ENCODE data around the gene EIF1AX. TPM values are rescaled to one million over a fixed set of nuclear protein-coding genes. Genes with fewer than 3 reads are reported as not detected.

The EIF1AX gene
- total RNA-seq, 4 donors from 2014 or later, result 41.5 to 56.8 (median 45.2) TPM

- no peaks in the 10 kb centered on the region for H3K4me1 ChIP-seq
- no peak for TF ChIP-seq EP300 (IDR thresholded peaks at IDR 0.05)
- TF ChIP-seq POLR2AphosphoS5 (IDR thresholded peaks at IDR 0.05), result no peak
- no peak for TF ChIP-seq POLR2A (IDR thresholded peaks at IDR 0.05)
- TF ChIP-seq, protein P1, sequence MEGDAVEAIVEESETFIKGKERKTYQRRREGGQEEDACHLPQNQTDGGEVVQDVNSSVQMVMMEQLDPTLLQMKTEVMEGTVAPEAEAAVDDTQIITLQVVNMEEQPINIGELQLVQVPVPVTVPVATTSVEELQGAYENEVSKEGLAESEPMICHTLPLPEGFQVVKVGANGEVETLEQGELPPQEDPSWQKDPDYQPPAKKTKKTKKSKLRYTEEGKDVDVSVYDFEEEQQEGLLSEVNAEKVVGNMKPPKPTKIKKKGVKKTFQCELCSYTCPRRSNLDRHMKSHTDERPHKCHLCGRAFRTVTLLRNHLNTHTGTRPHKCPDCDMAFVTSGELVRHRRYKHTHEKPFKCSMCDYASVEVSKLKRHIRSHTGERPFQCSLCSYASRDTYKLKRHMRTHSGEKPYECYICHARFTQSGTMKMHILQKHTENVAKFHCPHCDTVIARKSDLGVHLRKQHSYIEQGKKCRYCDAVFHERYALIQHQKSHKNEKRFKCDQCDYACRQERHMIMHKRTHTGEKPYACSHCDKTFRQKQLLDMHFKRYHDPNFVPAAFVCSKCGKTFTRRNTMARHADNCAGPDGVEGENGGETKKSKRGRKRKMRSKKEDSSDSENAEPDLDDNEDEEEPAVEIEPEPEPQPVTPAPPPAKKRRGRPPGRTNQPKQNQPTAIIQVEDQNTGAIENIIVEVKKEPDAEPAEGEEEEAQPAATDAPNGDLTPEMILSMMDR (IDR thresholded peaks at IDR 0.05), result no peak
- H3K4me3 ChIP-seq, result no peak overlapping the region
- peaks cover 3% of the 10 kb centered on the region for H3K36me3 ChIP-seq
- 81% methylated on average over 1 of the region's 1 CpG for WGBS
- H3K27ac ChIP-seq, result no peak overlapping the region
- H3K27me3 ChIP-seq, result no peaks in the 10 kb centered on the region
- H3K9me3 ChIP-seq, result no peaks in the 10 kb centered on the region
- no peak for DNase-seq (ENCODE audit: low spot score in 2 of 2)
These were observed 5.9 kb upstream of the EIF1AX start for GRCh38 chrX:20147561-20147960.

GRCh38 chrX:20144491-20144890 is 2.9 kb upstream of the EIF1AX start:
- Histone ChIP-seq H3K9me3 (no peaks in the 10 kb centered on the region), H3K27me3 (no peaks in the 10 kb centered on the region), H3K27ac (no peak overlapping the region), H3K4me1 (peaks cover 5% of the 10 kb centered on the region), H3K4me3 (no peak overlapping the region), H3K36me3 (no peaks in the 10 kb centered on the region)
- WGBS, result 76% methylated on average over 3 of the region's 3 CpGs
- DNase-seq (ENCODE audit: low spot score in 2 of 2), result no peak
- TF ChIP-seq POLR2A (IDR thresholded peaks at IDR 0.05) (no peak), POLR2AphosphoS5 (IDR thresholded peaks at IDR 0.05) (no peak), EP300 (IDR thresholded peaks at IDR 0.05) (no peak)
- TF ChIP-seq, protein P1 (IDR thresholded peaks at IDR 0.05), result no peak

DNA sequence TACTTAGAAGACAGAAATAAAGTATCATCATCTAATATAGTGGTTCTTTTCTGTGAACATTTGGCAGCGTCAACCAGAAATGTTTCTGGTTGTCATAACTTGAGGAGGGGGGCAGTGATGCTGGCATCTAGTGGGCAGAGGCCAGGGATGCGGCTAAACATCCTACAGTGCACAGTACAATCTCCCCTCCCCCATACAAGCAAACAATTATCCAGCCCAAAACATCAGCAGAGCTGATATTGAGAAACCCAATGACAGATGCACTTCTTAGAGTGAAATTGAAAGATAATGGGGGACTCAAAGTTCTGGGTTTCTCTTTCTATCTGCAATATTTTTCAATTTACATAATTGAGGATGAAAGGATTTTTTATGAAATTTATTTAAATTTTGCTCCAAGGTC is 1.9 kb upstream of the EIF1AX start:
- no peaks in the 10 kb centered on the region for H3K36me3 ChIP-seq
- TF ChIP-seq, protein P1 (IDR thresholded peaks at IDR 0.05), result no peak
- TF ChIP-seq EP300 (IDR thresholded peaks at IDR 0.05), result no peak
- no peak for TF ChIP-seq POLR2AphosphoS5 (IDR thresholded peaks at IDR 0.05)
- no peak for TF ChIP-seq POLR2A (IDR thresholded peaks at IDR 0.05)
- DNase-seq (ENCODE audit: low spot score in 2 of 2), result no peak
- H3K4me3 ChIP-seq, result no peak overlapping the region
- H3K9me3 ChIP-seq, result no peaks in the 10 kb centered on the region
- H3K27ac ChIP-seq, result no peak overlapping the region
- WGBS, result 67% methylated on average over 2 of the region's 2 CpGs
- H3K27me3 ChIP-seq, result no peaks in the 10 kb centered on the region
- peaks cover 12% of the 10 kb centered on the region for H3K4me1 ChIP-seq

- WGBS, result 69% methylated on average over 6 of the region's 6 CpGs
- Histone ChIP-seq H3K9me3 (no peaks in the 10 kb centered on the region), H3K36me3 (no peaks in the 10 kb centered on the region), H3K27me3 (no peaks in the 10 kb centered on the region), H3K4me1 (peaks cover 12% of the 10 kb centered on the region), H3K27ac (no peak overlapping the region), H3K4me3 (no peak overlapping the region)
- no peak for DNase-seq (ENCODE audit: low spot score in 2 of 2)
- TF ChIP-seq, protein P1 (IDR thresholded peaks at IDR 0.05), result no peak
- TF ChIP-seq POLR2A (IDR thresholded peaks at IDR 0.05), result no peak
These were observed 1.5 kb upstream of the EIF1AX start for GRCh38 chrX:20143111-20143510.

GRCh38 chrX:20140420-20140819 is 1.2 kb downstream of the EIF1AX start:
- Histone ChIP-seq H3K4me3 (peak overlapping the region; percentile 73), H3K4me1 (peaks cover 12% of the 10 kb centered on the region), H3K27ac (peak overlapping the region; percentile 41), H3K27me3 (no peaks in the 10 kb centered on the region), H3K9me3 (no peaks in the 10 kb centered on the region), H3K36me3 (peaks cover 4% of the 10 kb centered on the region)
- 19% methylated on average over 3 of the region's 3 CpGs for whole genome bisulfite sequencing
- no peak for TF ChIP-seq POLR2AphosphoS5 (IDR thresholded peaks at IDR 0.05)
- TF ChIP-seq, protein P1 (IDR thresholded peaks at IDR 0.05), result no peak
- no peak for TF ChIP-seq POLR2A (IDR thresholded peaks at IDR 0.05)
- TF ChIP-seq EP300 (IDR thresholded peaks at IDR 0.05), result no peak
- DNase-seq (ENCODE audit: low spot score in 2 of 2), result no peak

All from suprapubic skin (tissue), 4 donors.